SU-DHL-6 (cell line): ENCODE results near the gene TMEM131.

Experiments
- H2AFZ ChIP-seq: fragments of 200-600 bp; sonication (generic); 2 replicates; pipeline ENCODE4 v1.6.1; 2014; ENCODE audit warnings: low read depth, mild to moderate bottlenecking, moderate library complexity, mixed read lengths, antibody characterized with exemption, low read length; ENCODE audit not compliant: severe bottlenecking
- H3F3A ChIP-seq: fragments of 200-600 bp; shearing (Covaris generic); 2 replicates; pipeline ENCODE4 v1.6.0; 2016; ENCODE audit warnings: antibody characterized with exemption, mild to moderate bottlenecking; ENCODE audit not compliant: insufficient read depth
- H3K27ac ChIP-seq: fragments of 200-600 bp; sonication (generic); 2 replicates; pipeline ENCODE4 v1.5.1; 2016; ENCODE audit warnings: low read depth, mild to moderate bottlenecking, low read length, moderate library complexity, mixed read lengths
- H3K27me3 ChIP-seq: fragments of 200-600 bp; sonication (generic), shearing (Covaris generic); 2 replicates; pipeline ENCODE4 v1.6.0; 2014; ENCODE audit warnings: mild to moderate bottlenecking, low read length
- H3K36me3 ChIP-seq: fragments of 200-600 bp; sonication (generic); 2 replicates; pipeline ENCODE4 v1.6.1; 2014; ENCODE audit warnings: mild to moderate bottlenecking, low read length, mixed read lengths
- H3K4me2 ChIP-seq: fragments of 300-600, 200-600 bp; shearing (Covaris generic), sonication (generic); 2 replicates; pipeline ENCODE4 v1.6.0; 2014; ENCODE audit warnings: low read length, low read depth, mild to moderate bottlenecking; ENCODE audit not compliant: poor library complexity, severe bottlenecking
- H3K4me3 ChIP-seq: fragments of 200-600 bp; sonication (generic); 2 replicates; pipeline ENCODE4 v1.5.1; 2014; ENCODE audit warnings: antibody characterized with exemption, low read length, mild to moderate bottlenecking, mixed read lengths; ENCODE audit not compliant: insufficient read depth, poor library complexity, severe bottlenecking
- H3K79me2 ChIP-seq: fragments of 200-600 bp; sonication (generic); 2 replicates; pipeline ENCODE4 v1.6.1; 2014; ENCODE audit warnings: mild to moderate bottlenecking, low read length, moderate library complexity; ENCODE audit not compliant: insufficient read depth
- H3K9ac ChIP-seq: fragments of 200-600 bp; sonication (generic); 2 replicates; pipeline ENCODE4 v1.7.0; 2014; ENCODE audit warnings: mild to moderate bottlenecking, low read length
- H3K9me2 ChIP-seq: fragments of 200-600 bp; sonication (generic); replicated peaks from 2 replicates; pipeline ENCODE4 v1.6.1; 2014; ENCODE audit warnings: low read length; ENCODE audit not compliant: insufficient read depth
- H3K9me3 ChIP-seq: fragments of 200-600 bp; sonication (generic); 2 replicates; pipeline ENCODE4 v1.6.1; 2014; ENCODE audit warnings: low read length, mixed read lengths; ENCODE audit not compliant: insufficient read depth
- H4K20me1 ChIP-seq: fragments of 200-600 bp; sonication (generic); 2 replicates; pipeline ENCODE4 v1.6.1; 2014; ENCODE audit warnings: low read depth, mild to moderate bottlenecking, antibody characterized with exemption, low read length, moderate library complexity, mixed read lengths
- CTCF ChIP-seq: fragments of 200-600 bp; sonication (generic); IDR thresholded peaks from one replicate; pipeline ENCODE4 v1.5.1; 2017; ENCODE audit warnings: antibody characterized with exemption, mild to moderate bottlenecking, low read length, moderate library complexity; ENCODE audit not compliant: insufficient read depth, poor library complexity, severe bottlenecking
- EZH2phosphoT487 ChIP-seq: fragments of 200-600 bp; sonication (generic), shearing (Covaris generic); conservative IDR thresholded peaks from 2 replicates; pipeline ENCODE4 v1.6.1; 2018; ENCODE audit warnings: mild to moderate bottlenecking, antibody characterized with exemption, low read length, moderate library complexity, mixed read lengths

Gene TMEM131

GRCh38 chr2:97935719-97936161 is 60.0 kb downstream of the TMEM131 start:
- TF ChIP-seq CTCF (no peak), EZH2phosphoT487 (no peak)
- Histone ChIP-seq H3K36me3 (no peaks in the 10 kb centered on the region; the same call in 1 of the 2 replicates), H3K9me3 (no peaks in the 10 kb centered on the region), H4K20me1 (peaks cover 25% of the 10 kb centered on the region), H3K4me2 (peak overlapping the region; percentile 44), H2AFZ (no peak overlapping the region), H3K27ac (no peak overlapping the region), H3K9me2 (no peaks in the 10 kb centered on the region), H3K4me3 (no peak overlapping the region), H3K27me3 (no peaks in the 10 kb centered on the region), H3K9ac (no peak overlapping the region), H3K79me2 (peaks cover 54% of the 10 kb centered on the region), H3F3A (peaks cover 39% of the 10 kb centered on the region)

GRCh38 chr2:97932975-97933662 is 62.6 kb downstream of the TMEM131 start:
- Histone ChIP-seq H3K4me2 (peak overlapping the region; percentile 97), H2AFZ (no peak overlapping the region), H3K27ac (peak overlapping the region; percentile 88), H4K20me1 (peaks cover 25% of the 10 kb centered on the region), H3K9me2 (no peaks in the 10 kb centered on the region), H3K36me3 (no peaks in the 10 kb centered on the region; the same call in 1 of the 2 replicates), H3K79me2 (peaks cover 80% of the 10 kb centered on the region), H3K9ac (no peak overlapping the region), H3K4me3 (no peak overlapping the region), H3K27me3 (no peaks in the 10 kb centered on the region), H3K9me3 (no peaks in the 10 kb centered on the region), H3F3A (peaks cover 44% of the 10 kb centered on the region)
- no peak for TF ChIP-seq EZH2phosphoT487
- TF ChIP-seq CTCF: no peak

GRCh38 chr2:97931858-97932225 is 63.9 kb downstream of the TMEM131 start:
- H3K27ac ChIP-seq: peak overlapping the region; percentile 88
- peaks cover 16% of the 10 kb centered on the region for H4K20me1 ChIP-seq
- no peak overlapping the region for H2AFZ ChIP-seq
- peak overlapping the region; percentile 97 for H3K4me2 ChIP-seq
- 0 out of 2 replicates have a peak overlapping the region, but pooled peaks have one; percentile 7 for H3K9ac ChIP-seq
- peaks cover 44% of the 10 kb centered on the region for H3F3A ChIP-seq
- no peaks in the 10 kb centered on the region for H3K27me3 ChIP-seq
- peaks cover 78% of the 10 kb centered on the region for H3K79me2 ChIP-seq
- H3K9me2 ChIP-seq: no peaks in the 10 kb centered on the region
- H3K36me3 ChIP-seq: no peaks in the 10 kb centered on the region; the same call in 1 of the 2 replicates
- no peaks in the 10 kb centered on the region for H3K9me3 ChIP-seq
- H3K4me3 ChIP-seq: no peak overlapping the region
- TF ChIP-seq CTCF: no peak
- TF ChIP-seq EZH2phosphoT487: no peak
